ENCODE results near the gene SPATA46.

SPATA46 gene

GRCh38 chr1:162329826-162330225 is 46.8 kb downstream of the SPATA46 start:
- Histone ChIP-seq H4K20me1 (ENCODE audit: insufficient read depth, low read length) (no peaks in the 10 kb centered on the region), H3K36me3 (replicated peaks; ENCODE audit: insufficient read depth, low read length) (no peaks in the 10 kb centered on the region), H3K9me3 (replicated peaks; ENCODE audit: insufficient read depth, low read length) (no peaks in the 10 kb centered on the region), H3K4me1 (ENCODE audit: low read length) (no peaks in the 10 kb centered on the region), H3K27ac (ENCODE audit: low read length) (no peak overlapping the region), H3K9me2 (replicated peaks; ENCODE audit: insufficient read depth, low read length) (no peaks in the 10 kb centered on the region), H3F3A (ENCODE audit: insufficient read depth, low read length) (no peaks in the 10 kb centered on the region), H3K9ac (ENCODE audit: low read length) (no peak overlapping the region), H2AFZ (ENCODE audit: low read length) (no peak overlapping the region), H3K79me2 (ENCODE audit: low read length) (no peaks in the 10 kb centered on the region), H3K27me3 (replicated peaks; ENCODE audit: insufficient read depth, low read length) (no peaks in the 10 kb centered on the region), H3K4me3 (ENCODE audit: low read length) (no peak overlapping the region), H3K4me2 (ENCODE audit: low read depth, low read length) (no peak overlapping the region)
- no peak for DNase-seq
- TF ChIP-seq EZH2 (optimal IDR thresholded peaks at IDR 0.05; ENCODE audit: low read depth, low read length) = no peak
- no peak for TF ChIP-seq CTCF (IDR thresholded peaks at IDR 0.05; ENCODE audit: low read length)
- TF ChIP-seq EZH2phosphoT487 (IDR thresholded peaks at IDR 0.05; ENCODE audit: low read length) = no peak

DNA sequence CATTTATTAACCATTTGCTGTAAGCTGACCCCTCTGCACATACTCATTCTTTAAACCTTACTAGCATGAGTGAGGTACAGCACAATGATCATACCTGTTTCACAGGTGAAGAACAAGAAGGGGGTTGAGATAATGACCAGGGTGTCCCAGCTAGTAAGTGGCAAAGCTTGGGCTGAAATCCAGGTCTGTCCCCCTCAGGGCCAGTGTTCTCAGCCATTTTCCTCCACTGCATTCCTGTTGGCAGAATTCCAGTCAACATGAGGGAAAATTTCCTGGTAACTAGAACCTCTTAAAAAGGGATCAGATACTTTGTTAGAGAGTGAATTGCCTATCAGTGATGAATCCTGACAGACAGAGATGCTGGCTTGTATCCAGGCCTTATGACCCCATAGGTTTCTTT is 48.1 kb downstream of the SPATA46 start:
- no peak overlapping the region for H3K27ac ChIP-seq (ENCODE audit: low read length)
- H4K20me1 ChIP-seq (ENCODE audit: insufficient read depth, low read length) = no peaks in the 10 kb centered on the region
- H2AFZ ChIP-seq (ENCODE audit: low read length) = no peak overlapping the region
- H3K4me2 ChIP-seq (ENCODE audit: low read depth, low read length) = no peak overlapping the region
- no peaks in the 10 kb centered on the region for H3K79me2 ChIP-seq (ENCODE audit: low read length)
- no peaks in the 10 kb centered on the region for H3K27me3 ChIP-seq (replicated peaks; ENCODE audit: insufficient read depth, low read length)
- H3K4me1 ChIP-seq (ENCODE audit: low read length) = no peaks in the 10 kb centered on the region
- no peaks in the 10 kb centered on the region for H3F3A ChIP-seq (ENCODE audit: insufficient read depth, low read length)
- no peaks in the 10 kb centered on the region for H3K36me3 ChIP-seq (replicated peaks; ENCODE audit: insufficient read depth, low read length)
- no peaks in the 10 kb centered on the region for H3K9me3 ChIP-seq (replicated peaks; ENCODE audit: insufficient read depth, low read length)
- no peaks in the 10 kb centered on the region for H3K9me2 ChIP-seq (replicated peaks; ENCODE audit: insufficient read depth, low read length)
- no peak for DNase-seq
- H3K9ac ChIP-seq (ENCODE audit: low read length) = no peak overlapping the region
- TF ChIP-seq CTCF (IDR thresholded peaks at IDR 0.05; ENCODE audit: low read length) (no peak), EZH2phosphoT487 (IDR thresholded peaks at IDR 0.05; ENCODE audit: low read length) (no peak), EZH2 (optimal IDR thresholded peaks at IDR 0.05; ENCODE audit: low read depth, low read length) (no peak)
- no peak overlapping the region for H3K4me3 ChIP-seq (ENCODE audit: low read length)

GRCh38 chr1:162327788-162328165 is 48.9 kb downstream of the SPATA46 start:
- TF ChIP-seq CTCF (IDR thresholded peaks at IDR 0.05; ENCODE audit: low read length) (no peak), EZH2 (optimal IDR thresholded peaks at IDR 0.05; ENCODE audit: low read depth, low read length) (no peak), EZH2phosphoT487 (IDR thresholded peaks at IDR 0.05; ENCODE audit: low read length) (no peak)
- no peak overlapping the region for H3K4me2 ChIP-seq (ENCODE audit: low read depth, low read length)
- H3K27me3 ChIP-seq (replicated peaks; ENCODE audit: insufficient read depth, low read length) = no peaks in the 10 kb centered on the region
- no peaks in the 10 kb centered on the region for H4K20me1 ChIP-seq (ENCODE audit: insufficient read depth, low read length)
- H3K4me1 ChIP-seq (ENCODE audit: low read length) = no peaks in the 10 kb centered on the region
- no peaks in the 10 kb centered on the region for H3K36me3 ChIP-seq (replicated peaks; ENCODE audit: insufficient read depth, low read length)
- no peak for DNase-seq
- H3F3A ChIP-seq (ENCODE audit: insufficient read depth, low read length) = no peaks in the 10 kb centered on the region
- no peak overlapping the region for H3K4me3 ChIP-seq (ENCODE audit: low read length)
- no peaks in the 10 kb centered on the region for H3K9me2 ChIP-seq (replicated peaks; ENCODE audit: insufficient read depth, low read length)
- no peaks in the 10 kb centered on the region for H3K9me3 ChIP-seq (replicated peaks; ENCODE audit: insufficient read depth, low read length)
- H2AFZ ChIP-seq (ENCODE audit: low read length) = no peak overlapping the region
- no peak overlapping the region for H3K27ac ChIP-seq (ENCODE audit: low read length)
- H3K9ac ChIP-seq (ENCODE audit: low read length) = no peak overlapping the region
- H3K79me2 ChIP-seq (ENCODE audit: low read length) = no peaks in the 10 kb centered on the region

Measured in MM.1S (cell line).